ENCODE measurements around the gene NSRP1. TPM values are rescaled to one million over a fixed set of nuclear protein-coding genes. Genes with fewer than 3 reads are reported as not detected.
"Not testable (repeated sequence)": the region's sequence is repeated elsewhere in the genome, so short reads cannot be mapped to it uniquely, and the experiment has no call there.

Gene NSRP1
- total and polyA plus RNA-seq, 3 experiments from 2014 or later = 26.8 to 38.4 (median 27.9) TPM

- DNase-seq = no peak
- no peak overlapping the region for H3K4me3 Mint-ChIP-seq
- no peak overlapping the region for H3K27ac ChIP-seq (ENCODE audit: low read depth, low read length)
- POLR2A ChIA-PET = interaction anchor here (0.6 kb wide), 1 partner anchor 14 kb away, joined by 3 read pairs; no protein-coding TSS in a partner anchor
- H3K4me1 Mint-ChIP-seq = no peaks in the 10 kb centered on the region
- CTCF ChIA-PET = interaction anchor here (1.1 kb wide), 1 partner anchor 11 kb away, joined by 3 read pairs; no protein-coding TSS in a partner anchor
- no peaks in the 10 kb centered on the region for H3K27me3 Mint-ChIP-seq
- H3K4me3 ChIP-seq (ENCODE audit: low read length) = no peak overlapping the region
- no peaks in the 10 kb centered on the region for H3K27me3 ChIP-seq (ENCODE audit: insufficient read depth, low read length, poor library complexity, severe bottlenecking)
- peak overlapping the region in 2 of 8 donors; percentile 5 to 43 for H3K27ac Mint-ChIP-seq
- peaks cover 13% of the 10 kb centered on the region for H3K36me3 ChIP-seq (ENCODE audit: insufficient read depth, low read length)
- H3K9me3 Mint-ChIP-seq = no peaks in the 10 kb centered on the region
- H3K36me3 Mint-ChIP-seq = peaks cover 12 to 28% (median 14%) of the 10 kb centered on the region in 3 donors
- no peaks in the 10 kb centered on the region for H3K9me3 ChIP-seq (ENCODE audit: low read length)
- no peaks in the 10 kb centered on the region for H3K4me1 ChIP-seq (ENCODE audit: insufficient read depth, low read length)
Measured at GRCh38 chr17:30188211-30188939, 71.8 kb downstream of the NSRP1 start.

GRCh38 chr17:30191072-30191471 lies 74.5 kb downstream of the NSRP1 start:
- no peak overlapping the region for H3K4me3 Mint-ChIP-seq
- H3K4me1 Mint-ChIP-seq = no peaks in the 10 kb centered on the region
- no peak overlapping the region for H3K4me3 ChIP-seq (ENCODE audit: low read length)
- CTCF ChIA-PET = no interaction called here
- no peaks in the 10 kb centered on the region for H3K27me3 Mint-ChIP-seq
- H3K27ac ChIP-seq (ENCODE audit: low read depth, low read length) = no peak overlapping the region
- H3K9me3 ChIP-seq (ENCODE audit: low read length) = no peaks in the 10 kb centered on the region
- H3K27me3 ChIP-seq (ENCODE audit: insufficient read depth, low read length, poor library complexity, severe bottlenecking) = no peaks in the 10 kb centered on the region
- no peaks in the 10 kb centered on the region for H3K9me3 Mint-ChIP-seq
- no peak for DNase-seq
- no peak overlapping the region for H3K27ac Mint-ChIP-seq
- peaks cover 0 to 4% (median 3%) of the 10 kb centered on the region in 3 donors for H3K36me3 Mint-ChIP-seq
- POLR2A ChIA-PET = no interaction called here
- no peaks in the 10 kb centered on the region for H3K36me3 ChIP-seq (ENCODE audit: insufficient read depth, low read length)
- no peaks in the 10 kb centered on the region for H3K4me1 ChIP-seq (ENCODE audit: insufficient read depth, low read length)

DNA sequence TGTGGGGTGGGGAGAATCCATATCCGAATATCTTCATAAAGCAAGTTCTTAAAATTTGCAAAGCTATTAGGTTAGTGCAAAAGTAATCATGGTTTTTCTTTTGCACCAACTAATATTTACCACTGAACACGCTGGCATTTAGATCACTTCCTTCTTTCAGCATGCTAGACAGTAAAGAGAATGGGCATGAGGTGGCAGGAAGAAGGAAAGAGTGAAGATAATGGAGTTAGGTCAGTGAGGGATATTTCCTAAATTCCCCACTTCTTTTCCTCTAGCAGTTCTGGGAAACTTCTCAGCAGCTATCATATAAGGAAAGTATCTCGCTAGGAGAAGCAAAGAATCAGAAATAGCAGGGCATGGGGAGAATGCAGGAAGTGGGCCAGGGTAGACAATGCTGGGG lies 79.9 kb downstream of the NSRP1 start:
- no peak for DNase-seq
- Mint-ChIP-seq H3K27ac (no peak overlapping the region), H3K36me3 (no peaks in the 10 kb centered on the region), H3K27me3 (peaks cover 9 to 19% of the 10 kb centered on the region in 2 donors), H3K4me3 (no peak overlapping the region), H3K9me3 (no peaks in the 10 kb centered on the region), H3K4me1 (no peaks in the 10 kb centered on the region)
- Histone ChIP-seq H3K4me1 (ENCODE audit: insufficient read depth, low read length) (no peaks in the 10 kb centered on the region), H3K27me3 (ENCODE audit: insufficient read depth, low read length, poor library complexity, severe bottlenecking) (no peaks in the 10 kb centered on the region), H3K27ac (ENCODE audit: low read depth, low read length) (no peak overlapping the region), H3K36me3 (ENCODE audit: insufficient read depth, low read length) (no peaks in the 10 kb centered on the region), H3K4me3 (ENCODE audit: low read length) (no peak overlapping the region), H3K9me3 (ENCODE audit: low read length) (no peaks in the 10 kb centered on the region)
- ChIA-PET CTCF (no interaction called here), POLR2A (no interaction called here)

- H3K36me3 ChIP-seq (ENCODE audit: insufficient read depth, low read length) = no peaks in the 10 kb centered on the region
- no peak overlapping the region for H3K27ac ChIP-seq (ENCODE audit: low read depth, low read length)
- Mint-ChIP-seq H3K27ac (no peak overlapping the region), H3K36me3 (no peaks in the 10 kb centered on the region), H3K4me3 (no peak overlapping the region), H3K9me3 (no peaks in the 10 kb centered on the region), H3K4me1 (no peaks in the 10 kb centered on the region), H3K27me3 (peaks cover 9 to 23% of the 10 kb centered on the region in 2 donors)
- no peak overlapping the region for H3K4me3 ChIP-seq (ENCODE audit: low read length)
- ChIA-PET CTCF (no interaction called here), POLR2A (no interaction called here)
- no peaks in the 10 kb centered on the region for H3K27me3 ChIP-seq (ENCODE audit: insufficient read depth, low read length, poor library complexity, severe bottlenecking)
- no peak for DNase-seq
- no peaks in the 10 kb centered on the region for H3K9me3 ChIP-seq (ENCODE audit: low read length)
- H3K4me1 ChIP-seq (ENCODE audit: insufficient read depth, low read length) = no peaks in the 10 kb centered on the region
Measured at GRCh38 chr17:30197416-30197815, 80.8 kb downstream of the NSRP1 start.

DNA sequence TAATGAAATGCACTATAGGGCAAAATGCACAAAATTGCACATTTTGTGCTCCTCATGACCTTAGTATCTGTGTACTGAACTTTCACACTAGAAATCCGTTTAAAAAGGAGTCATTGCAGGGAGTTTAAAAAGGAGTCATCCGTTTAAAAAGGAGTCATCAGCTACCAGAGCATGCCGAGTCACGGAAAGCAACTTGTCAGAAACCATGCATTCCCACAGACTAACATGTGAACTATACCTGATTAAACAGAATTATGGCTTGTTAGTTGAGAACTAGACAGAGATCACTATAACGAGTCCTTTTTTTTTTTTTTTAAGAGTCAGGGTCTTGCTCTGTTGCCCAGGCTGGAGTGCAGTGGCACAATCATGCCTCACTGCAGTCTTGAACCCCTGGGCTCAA lies 83.0 kb downstream of the NSRP1 start:
- ChIA-PET CTCF (interaction anchor here (0.6 kb wide), 1 partner anchor 11 kb away, joined by 3 read pairs; no protein-coding TSS in a partner anchor), POLR2A (no interaction called here)
- Histone ChIP-seq H3K4me1 (ENCODE audit: insufficient read depth, low read length) (no peaks in the 10 kb centered on the region), H3K36me3 (ENCODE audit: insufficient read depth, low read length) (no peaks in the 10 kb centered on the region), H3K27ac (ENCODE audit: low read depth, low read length) (no peak overlapping the region), H3K4me3 (ENCODE audit: low read length) (no peak overlapping the region), H3K27me3 (ENCODE audit: insufficient read depth, low read length, poor library complexity, severe bottlenecking) (no peaks in the 10 kb centered on the region), H3K9me3 (ENCODE audit: low read length) (no peaks in the 10 kb centered on the region)
- H3K27me3 Mint-ChIP-seq = peaks cover 11 to 42% of the 10 kb centered on the region in 2 donors
- DNase-seq = no peak
- no peaks in the 10 kb centered on the region for H3K36me3 Mint-ChIP-seq
- no peaks in the 10 kb centered on the region for H3K9me3 Mint-ChIP-seq
- no peak overlapping the region for H3K27ac Mint-ChIP-seq
- no peak overlapping the region for H3K4me3 Mint-ChIP-seq
- H3K4me1 Mint-ChIP-seq = no peaks in the 10 kb centered on the region

- H3K27me3 ChIP-seq (ENCODE audit: insufficient read depth, low read length, poor library complexity, severe bottlenecking) = no peaks in the 10 kb centered on the region
- Mint-ChIP-seq H3K27me3 (peaks cover 12 to 44% of the 10 kb centered on the region in 2 donors), H3K36me3 (no peaks in the 10 kb centered on the region), H3K4me1 (no peaks in the 10 kb centered on the region), H3K9me3 (no peaks in the 10 kb centered on the region), H3K4me3 (no peak overlapping the region), H3K27ac (no peak overlapping the region)
- POLR2A ChIA-PET = no interaction called here
- no peaks in the 10 kb centered on the region for H3K36me3 ChIP-seq (ENCODE audit: insufficient read depth, low read length)
- CTCF ChIA-PET = no interaction called here
- no peaks in the 10 kb centered on the region for H3K9me3 ChIP-seq (ENCODE audit: low read length)
- DNase-seq = no peak
- no peak overlapping the region for H3K4me3 ChIP-seq (ENCODE audit: low read length)
- H3K27ac ChIP-seq (ENCODE audit: low read depth, low read length) = no peak overlapping the region
- H3K4me1 ChIP-seq (ENCODE audit: insufficient read depth, low read length) = no peaks in the 10 kb centered on the region
Measured at GRCh38 chr17:30200106-30200505, 83.5 kb downstream of the NSRP1 start.

DNA sequence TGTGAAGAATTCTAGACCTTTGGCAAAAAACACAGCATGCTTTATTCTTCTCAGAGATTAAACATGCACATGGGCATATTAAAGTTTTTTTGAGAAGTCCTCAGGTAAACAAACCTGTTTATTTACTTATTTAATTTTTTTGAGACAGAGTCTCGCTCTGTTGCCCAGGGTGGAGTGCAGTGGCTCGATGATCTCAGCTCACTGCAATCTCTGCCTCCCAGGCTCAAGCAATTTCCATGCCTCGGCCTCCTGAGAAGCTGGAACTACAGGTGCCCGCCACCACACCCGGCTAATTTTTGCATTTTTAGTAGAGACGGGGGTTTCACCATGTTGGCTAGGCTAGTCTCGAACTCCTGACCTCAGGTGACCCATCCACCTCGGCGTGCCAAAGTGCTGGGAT lies 84.0 kb downstream of the NSRP1 start:
- H3K9me3 ChIP-seq (ENCODE audit: low read length); H3K27ac ChIP-seq (ENCODE audit: low read depth, low read length); POLR2A ChIA-PET; H3K9me3 Mint-ChIP-seq; H3K4me1 Mint-ChIP-seq; DNase-seq; H3K36me3 ChIP-seq (ENCODE audit: insufficient read depth, low read length); H3K4me3 ChIP-seq (ENCODE audit: low read length); H3K4me1 ChIP-seq (ENCODE audit: insufficient read depth, low read length); H3K36me3 Mint-ChIP-seq; CTCF ChIA-PET; H3K27me3 ChIP-seq (ENCODE audit: insufficient read depth, low read length, poor library complexity, severe bottlenecking); H3K27ac Mint-ChIP-seq; H3K4me3 Mint-ChIP-seq: not testable (repeated sequence)
- peaks cover 13 to 50% of the 10 kb centered on the region in 2 donors for H3K27me3 Mint-ChIP-seq

- Mint-ChIP-seq H3K9me3 (no peaks in the 10 kb centered on the region), H3K27me3 (peaks cover 20 to 69% of the 10 kb centered on the region in 2 donors), H3K27ac (peak overlapping the region in 1 of 8 donors; percentile 11), H3K4me3 (no peak overlapping the region), H3K4me1 (no peaks in the 10 kb centered on the region), H3K36me3 (peaks cover 0 to 6% (median 0%) of the 10 kb centered on the region in 3 donors)
- CTCF ChIA-PET = no interaction called here
- DNase-seq = no peak
- Histone ChIP-seq H3K4me3 (ENCODE audit: low read length) (no peak overlapping the region), H3K27ac (ENCODE audit: low read depth, low read length) (no peak overlapping the region), H3K27me3 (ENCODE audit: insufficient read depth, low read length, poor library complexity, severe bottlenecking) (no peaks in the 10 kb centered on the region), H3K4me1 (ENCODE audit: insufficient read depth, low read length) (no peaks in the 10 kb centered on the region), H3K36me3 (ENCODE audit: insufficient read depth, low read length) (no peaks in the 10 kb centered on the region), H3K9me3 (ENCODE audit: low read length) (no peaks in the 10 kb centered on the region)
- POLR2A ChIA-PET = no interaction called here
Measured at GRCh38 chr17:30203471-30203981, 86.9 kb downstream of the NSRP1 start.
